SKM-1 treated with dmso at 0.1 percent for 144 hours (cell line): ENCODE measurements around the gene KRT23.

Experiments used
- DNase-seq: peaks from one replicate; lab custom pipeline; 2025; ENCODE audit not compliant: unreplicated experiment; lab: John Stamatoyannopoulos, UW

Gene KRT23

DNA sequence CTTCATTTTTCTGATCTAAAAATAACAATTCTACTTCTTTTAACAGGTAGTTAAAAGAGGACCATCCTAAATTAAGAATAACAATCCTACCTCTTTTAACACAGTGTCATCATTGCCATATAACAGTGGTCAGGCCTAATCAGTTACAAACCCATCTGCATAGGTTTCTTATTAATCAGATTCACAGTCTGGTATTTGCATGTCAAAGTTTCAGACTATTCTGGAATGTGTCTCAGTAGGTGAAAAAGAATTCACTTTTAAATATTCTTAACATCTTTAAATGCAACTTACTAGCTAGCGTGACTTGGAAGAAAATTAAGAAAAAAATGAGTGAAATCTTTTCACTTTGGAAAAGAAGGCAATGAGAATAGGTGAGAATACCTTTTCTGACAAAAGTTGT lies 63.6 kb downstream of the KRT23 start:
- DNase-seq, result no peak

DNA sequence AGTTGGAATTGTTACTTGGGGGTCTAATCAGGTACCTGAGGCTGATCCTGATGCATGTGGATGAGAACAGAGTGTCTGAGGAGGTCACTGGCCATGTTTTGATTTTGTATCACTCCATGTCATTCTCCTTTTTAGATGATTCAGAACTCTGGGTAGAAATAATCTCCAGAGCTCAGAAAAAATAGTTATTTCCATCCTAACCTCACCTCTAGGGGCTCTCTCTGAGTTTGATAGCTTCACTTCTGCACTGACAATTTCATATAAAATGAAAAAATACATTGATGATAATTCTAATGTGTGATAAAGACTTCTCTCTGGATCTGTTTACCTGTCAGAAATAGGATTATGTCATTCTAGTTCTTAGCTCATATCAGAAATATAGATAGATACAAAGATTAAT lies 64.2 kb downstream of the KRT23 start:
- no peak for DNase-seq
